ENCODE measurements around the gene NACC2. TPM values are rescaled to one million over a fixed set of nuclear protein-coding genes. Genes with fewer than 3 reads are reported as not detected.
A peak's percentile ranks its signal among the peaks of the same experiment; 100 is the strongest.

Gene NACC2
- total RNA-seq, 4 donors from 2014 or later, result 10.4 to 21.6 (median 12.8) TPM

- DNase-seq, result no peak
- H3K9me3 ChIP-seq, result no peaks in the 10 kb centered on the region
- no peak for TF ChIP-seq POLR2A (IDR thresholded peaks at IDR 0.05)
- no peak for TF ChIP-seq CTCF (IDR thresholded peaks at IDR 0.05)
- no peaks in the 10 kb centered on the region for H3K36me3 ChIP-seq
- intact Hi-C loops (cut with DNase I), result no loop called here
- no peaks in the 10 kb centered on the region for H3K27me3 ChIP-seq
- peaks cover 37 to 80% (median 65%) of the 10 kb centered on the region in 3 donors for H3K4me1 ChIP-seq
- H3K4me3 ChIP-seq, result peak overlapping the region in 3 of 4 donors; percentile 70 to 97 (median 94)
- H3K27ac ChIP-seq, result peak overlapping the region; percentile 84 to 98 (median 94)
- WGBS, 2 donors, result 59 to 81% methylated on average over 5 to 7 of the region's 9 CpGs
Observed at GRCh38 chr9:136092741-136093140, 2.3 kb downstream of the NACC2 start.

GRCh38 chr9:136092353-136092650 lies 2.8 kb downstream of the NACC2 start:
- Histone ChIP-seq H3K4me1 (peaks cover 37 to 84% (median 67%) of the 10 kb centered on the region in 3 donors), H3K27me3 (no peaks in the 10 kb centered on the region), H3K27ac (peak overlapping the region; percentile 84 to 98 (median 94)), H3K9me3 (no peaks in the 10 kb centered on the region), H3K36me3 (no peaks in the 10 kb centered on the region), H3K4me3 (peak overlapping the region in 1 of 4 donors; percentile 97)
- DNase-seq, result no peak
- intact Hi-C loops (cut with DNase I), result no loop called here
- TF ChIP-seq CTCF (IDR thresholded peaks at IDR 0.05) (no peak), POLR2A (IDR thresholded peaks at IDR 0.05) (no peak)
- 73% methylated on average over 3 of the region's 10 CpGs; no CpG with 5 or more reads in 1 of the 2 donors for WGBS, 2 donors

GRCh38 chr9:136091582-136092352 lies 3.3 kb downstream of the NACC2 start:
- Histone ChIP-seq H3K9me3 (no peaks in the 10 kb centered on the region), H3K4me3 (peak overlapping the region in 2 of 4 donors; percentile 10 to 97), H3K36me3 (no peaks in the 10 kb centered on the region), H3K27me3 (no peaks in the 10 kb centered on the region), H3K27ac (peak overlapping the region; percentile 84 to 98 (median 94)), H3K4me1 (peaks cover 37 to 89% (median 72%) of the 10 kb centered on the region in 3 donors)
- 67 to 89% methylated on average over 10 to 13 of the region's 20 CpGs for WGBS, 2 donors
- intact Hi-C loops (cut with DNase I), result no loop called here
- no peak for DNase-seq
- TF ChIP-seq CTCF (IDR thresholded peaks at IDR 0.05) (no peak), POLR2A (IDR thresholded peaks at IDR 0.05) (no peak)

GRCh38 chr9:136090768-136091581 lies 4.1 kb downstream of the NACC2 start:
- intact Hi-C loops (cut with DNase I), result no loop called here

More at GRCh38 chr9:136090768-136091581, 4.1 kb downstream of the NACC2 start:
- Histone ChIP-seq H3K27ac (peak overlapping the region; percentile 84 to 98 (median 94)), H3K4me3 (peak overlapping the region in 2 of 4 donors; percentile 10 to 45), H3K9me3 (no peaks in the 10 kb centered on the region), H3K4me1 (peaks cover 33 to 90% (median 74%) of the 10 kb centered on the region in 3 donors), H3K36me3 (no peaks in the 10 kb centered on the region), H3K27me3 (no peaks in the 10 kb centered on the region)
- TF ChIP-seq POLR2A (IDR thresholded peaks at IDR 0.05) (peak in 1 of 4 donors; percentile 22), CTCF (IDR thresholded peaks at IDR 0.05) (no peak)
- WGBS, 2 donors, result 36 to 100% methylated on average over 2 to 5 of the region's 22 CpGs
- no peak for DNase-seq
